ENCODE measurements around the gene SMARCC1.

DNA sequence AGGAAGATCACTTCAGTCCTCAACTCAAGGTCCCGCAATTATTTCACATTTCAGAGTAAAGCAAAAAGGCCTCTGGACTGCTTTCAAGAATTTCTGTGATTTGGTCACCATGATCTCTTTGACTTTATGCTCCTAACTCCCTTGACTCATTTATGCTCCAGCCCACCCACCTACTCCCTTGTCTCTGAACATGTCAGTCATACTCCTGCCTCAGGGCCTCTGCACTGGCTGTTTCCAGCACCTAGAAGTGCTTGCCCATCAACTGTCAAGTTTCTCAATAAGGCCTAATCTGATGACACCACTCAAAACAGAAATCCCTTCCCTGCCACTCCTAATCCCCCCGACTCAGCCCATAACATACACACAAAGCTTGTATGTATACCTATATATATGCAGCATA, 166.9 kb downstream of the SMARCC1 start:
- TF ChIP-seq, protein P1, sequence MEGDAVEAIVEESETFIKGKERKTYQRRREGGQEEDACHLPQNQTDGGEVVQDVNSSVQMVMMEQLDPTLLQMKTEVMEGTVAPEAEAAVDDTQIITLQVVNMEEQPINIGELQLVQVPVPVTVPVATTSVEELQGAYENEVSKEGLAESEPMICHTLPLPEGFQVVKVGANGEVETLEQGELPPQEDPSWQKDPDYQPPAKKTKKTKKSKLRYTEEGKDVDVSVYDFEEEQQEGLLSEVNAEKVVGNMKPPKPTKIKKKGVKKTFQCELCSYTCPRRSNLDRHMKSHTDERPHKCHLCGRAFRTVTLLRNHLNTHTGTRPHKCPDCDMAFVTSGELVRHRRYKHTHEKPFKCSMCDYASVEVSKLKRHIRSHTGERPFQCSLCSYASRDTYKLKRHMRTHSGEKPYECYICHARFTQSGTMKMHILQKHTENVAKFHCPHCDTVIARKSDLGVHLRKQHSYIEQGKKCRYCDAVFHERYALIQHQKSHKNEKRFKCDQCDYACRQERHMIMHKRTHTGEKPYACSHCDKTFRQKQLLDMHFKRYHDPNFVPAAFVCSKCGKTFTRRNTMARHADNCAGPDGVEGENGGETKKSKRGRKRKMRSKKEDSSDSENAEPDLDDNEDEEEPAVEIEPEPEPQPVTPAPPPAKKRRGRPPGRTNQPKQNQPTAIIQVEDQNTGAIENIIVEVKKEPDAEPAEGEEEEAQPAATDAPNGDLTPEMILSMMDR (IDR thresholded peaks at IDR 0.05), result no peak
- TF ChIP-seq ZFX (IDR thresholded peaks at IDR 0.05; ENCODE audit: borderline replicate concordance), result no peak
